ENCODE data around the gene CCIN.
"Not testable (repeated sequence)": the region's sequence is repeated elsewhere in the genome, so short reads cannot be mapped to it uniquely, and the experiment has no call there.

Gene CCIN

GRCh38 chr9:36169166-36169565 is at the start of gene CCIN:
Gene CCIN (plus strand): TSS chr9:36169388. CDS start chr9:36169503, 115 bp downstream.
- DNase-seq (ENCODE audit: low read depth): no peak
- Histone ChIP-seq H3K27me3 (replicated peaks; ENCODE audit: control insufficient read depth, insufficient read depth, low read length) (no peaks in the 10 kb centered on the region), H3K4me1 (ENCODE audit: control insufficient read depth, insufficient read depth, low read length) (peaks cover 18% of the 10 kb centered on the region), H3K4me3 (ENCODE audit: low read length) (no peak within 1 kb of the TSS), H3K9me3 (ENCODE audit: control insufficient read depth, low read length) (no peaks in the 10 kb centered on the region), H3K36me3 (ENCODE audit: control insufficient read depth, insufficient read depth, low read length, severe bottlenecking) (no peaks in the 10 kb centered on the region), H3K9ac (ENCODE audit: low read length) (no peak within 1 kb of the TSS)

GRCh38 chr9:36119476-36119875 is 49.7 kb upstream of the CCIN start:
- DNase-seq (ENCODE audit: low read depth): no peak
- Histone ChIP-seq H3K4me1 (ENCODE audit: control insufficient read depth, insufficient read depth, low read length) (no peaks in the 10 kb centered on the region), H3K9me3 (ENCODE audit: control insufficient read depth, low read length) (no peaks in the 10 kb centered on the region), H3K36me3 (ENCODE audit: control insufficient read depth, insufficient read depth, low read length, severe bottlenecking) (peaks cover 71% of the 10 kb centered on the region), H3K4me3 (ENCODE audit: low read length) (no peak overlapping the region), H3K9ac (ENCODE audit: low read length) (no peak overlapping the region), H3K27me3 (replicated peaks; ENCODE audit: control insufficient read depth, insufficient read depth, low read length) (no peaks in the 10 kb centered on the region)

- no peak overlapping the region for H3K4me3 ChIP-seq (ENCODE audit: low read length)
- no peak overlapping the region for H3K9ac ChIP-seq (ENCODE audit: low read length)
- H3K36me3 ChIP-seq (ENCODE audit: control insufficient read depth, insufficient read depth, low read length, severe bottlenecking): peaks cover 78% of the 10 kb centered on the region
- H3K4me1 ChIP-seq (ENCODE audit: control insufficient read depth, insufficient read depth, low read length): no peaks in the 10 kb centered on the region
- no peak for DNase-seq (ENCODE audit: low read depth)
- H3K27me3 ChIP-seq (replicated peaks; ENCODE audit: control insufficient read depth, insufficient read depth, low read length): no peaks in the 10 kb centered on the region
- no peaks in the 10 kb centered on the region for H3K9me3 ChIP-seq (ENCODE audit: control insufficient read depth, low read length)
These were observed 48.5 kb upstream of the CCIN start for GRCh38 chr9:36120705-36121104.

GRCh38 chr9:36121971-36122370 is 47.2 kb upstream of the CCIN start:
- Histone ChIP-seq H3K9ac (ENCODE audit: low read length) (no peak overlapping the region), H3K36me3 (ENCODE audit: control insufficient read depth, insufficient read depth, low read length, severe bottlenecking) (peaks cover 74% of the 10 kb centered on the region), H3K4me1 (ENCODE audit: control insufficient read depth, insufficient read depth, low read length) (no peaks in the 10 kb centered on the region), H3K9me3 (ENCODE audit: control insufficient read depth, low read length) (no peaks in the 10 kb centered on the region), H3K4me3 (ENCODE audit: low read length) (no peak overlapping the region), H3K27me3 (replicated peaks; ENCODE audit: control insufficient read depth, insufficient read depth, low read length) (no peaks in the 10 kb centered on the region)
- DNase-seq (ENCODE audit: low read depth): no peak

GRCh38 chr9:36123515-36123914 is 45.7 kb upstream of the CCIN start:
- peaks cover 61% of the 10 kb centered on the region for H3K36me3 ChIP-seq (ENCODE audit: control insufficient read depth, insufficient read depth, low read length, severe bottlenecking)
- H3K9me3 ChIP-seq (ENCODE audit: control insufficient read depth, low read length): no peaks in the 10 kb centered on the region
- H3K9ac ChIP-seq (ENCODE audit: low read length): no peak overlapping the region
- H3K27me3 ChIP-seq (replicated peaks; ENCODE audit: control insufficient read depth, insufficient read depth, low read length): no peaks in the 10 kb centered on the region
- H3K4me1 ChIP-seq (ENCODE audit: control insufficient read depth, insufficient read depth, low read length): peaks cover 11% of the 10 kb centered on the region
- DNase-seq (ENCODE audit: low read depth): no peak
- H3K4me3 ChIP-seq (ENCODE audit: low read length): no peak overlapping the region

GRCh38 chr9:36125062-36125855 is 43.9 kb upstream of the CCIN start:
- no peak for DNase-seq (ENCODE audit: low read depth)
- Histone ChIP-seq H3K36me3 (ENCODE audit: control insufficient read depth, insufficient read depth, low read length, severe bottlenecking) (peaks cover 46% of the 10 kb centered on the region), H3K4me1 (ENCODE audit: control insufficient read depth, insufficient read depth, low read length) (peaks cover 20% of the 10 kb centered on the region), H3K9me3 (ENCODE audit: control insufficient read depth, low read length) (no peaks in the 10 kb centered on the region), H3K9ac (ENCODE audit: low read length) (no peak overlapping the region), H3K27me3 (replicated peaks; ENCODE audit: control insufficient read depth, insufficient read depth, low read length) (no peaks in the 10 kb centered on the region), H3K4me3 (ENCODE audit: low read length) (no peak overlapping the region)

GRCh38 chr9:36126016-36126730 is 43.0 kb upstream of the CCIN start:
- Histone ChIP-seq H3K4me3 (ENCODE audit: low read length) (no peak overlapping the region), H3K36me3 (ENCODE audit: control insufficient read depth, insufficient read depth, low read length, severe bottlenecking) (peaks cover 37% of the 10 kb centered on the region), H3K9me3 (ENCODE audit: control insufficient read depth, low read length) (no peaks in the 10 kb centered on the region), H3K27me3 (replicated peaks; ENCODE audit: control insufficient read depth, insufficient read depth, low read length) (no peaks in the 10 kb centered on the region), H3K9ac (ENCODE audit: low read length) (no peak overlapping the region), H3K4me1 (ENCODE audit: control insufficient read depth, insufficient read depth, low read length) (peaks cover 20% of the 10 kb centered on the region)
- DNase-seq (ENCODE audit: low read depth): no peak

- H3K9ac ChIP-seq (ENCODE audit: low read length): no peak overlapping the region
- H3K36me3 ChIP-seq (ENCODE audit: control insufficient read depth, insufficient read depth, low read length, severe bottlenecking): peaks cover 21% of the 10 kb centered on the region
- no peaks in the 10 kb centered on the region for H3K27me3 ChIP-seq (replicated peaks; ENCODE audit: control insufficient read depth, insufficient read depth, low read length)
- peaks cover 34% of the 10 kb centered on the region for H3K4me1 ChIP-seq (ENCODE audit: control insufficient read depth, insufficient read depth, low read length)
- H3K4me3 ChIP-seq (ENCODE audit: low read length): no peak overlapping the region
- H3K9me3 ChIP-seq (ENCODE audit: control insufficient read depth, low read length): no peaks in the 10 kb centered on the region
- no peak for DNase-seq (ENCODE audit: low read depth)
These were observed 41.4 kb upstream of the CCIN start for GRCh38 chr9:36127652-36128244.

- Histone ChIP-seq H3K9me3 (ENCODE audit: control insufficient read depth, low read length) (no peaks in the 10 kb centered on the region), H3K4me1 (ENCODE audit: control insufficient read depth, insufficient read depth, low read length) (peaks cover 38% of the 10 kb centered on the region), H3K27me3 (replicated peaks; ENCODE audit: control insufficient read depth, insufficient read depth, low read length) (no peaks in the 10 kb centered on the region), H3K4me3 (ENCODE audit: low read length) (no peak overlapping the region), H3K36me3 (ENCODE audit: control insufficient read depth, insufficient read depth, low read length, severe bottlenecking) (peaks cover 15% of the 10 kb centered on the region), H3K9ac (ENCODE audit: low read length) (peak overlapping the region; percentile 3)
- DNase-seq (ENCODE audit: low read depth): no peak
These were observed 40.8 kb upstream of the CCIN start for GRCh38 chr9:36128349-36128748.

- H3K27me3 ChIP-seq (replicated peaks; ENCODE audit: control insufficient read depth, insufficient read depth, low read length): no peaks in the 10 kb centered on the region
These were observed 40.0 kb upstream of the CCIN start for GRCh38 chr9:36129139-36129538.

GRCh38 chr9:36131666-36132065 is 37.5 kb upstream of the CCIN start:
- not testable (repeated sequence) for H3K4me3 ChIP-seq (ENCODE audit: low read length); DNase-seq (ENCODE audit: low read depth); H3K9me3 ChIP-seq (ENCODE audit: control insufficient read depth, low read length); H3K36me3 ChIP-seq (ENCODE audit: control insufficient read depth, insufficient read depth, low read length, severe bottlenecking); H3K27me3 ChIP-seq (replicated peaks; ENCODE audit: control insufficient read depth, insufficient read depth, low read length)
- peak overlapping the region; percentile 73 for H3K9ac ChIP-seq (ENCODE audit: low read length)
- peaks cover 45% of the 10 kb centered on the region for H3K4me1 ChIP-seq (ENCODE audit: control insufficient read depth, insufficient read depth, low read length)

More at GRCh38 chr9:36129139-36129538, 40.0 kb upstream of the CCIN start:
- Histone ChIP-seq H3K9ac (ENCODE audit: low read length) (peak overlapping the region; percentile 25), H3K4me3 (ENCODE audit: low read length) (no peak overlapping the region), H3K9me3 (ENCODE audit: control insufficient read depth, low read length) (no peaks in the 10 kb centered on the region), H3K4me1 (ENCODE audit: control insufficient read depth, insufficient read depth, low read length) (peaks cover 38% of the 10 kb centered on the region), H3K36me3 (ENCODE audit: control insufficient read depth, insufficient read depth, low read length, severe bottlenecking) (peaks cover 8% of the 10 kb centered on the region)
- DNase-seq (ENCODE audit: low read depth): no peak

Data from adipocyte (in vitro differentiated cells).